ENCODE results near the gene SRMS.

The SRMS gene

GRCh38 chr20:63513207-63513606 lies 34.3 kb downstream of the SRMS start:
- Histone ChIP-seq H3K36me3 (ENCODE audit: control insufficient read depth, insufficient read depth, low read length) (no peaks in the 10 kb centered on the region), H3K27ac (no peak overlapping the region), H3K79me2 (no peaks in the 10 kb centered on the region), H3K9me3 (ENCODE audit: control insufficient read depth, low read length) (no peaks in the 10 kb centered on the region), H2AFZ (no peak overlapping the region), H3K27me3 (ENCODE audit: control insufficient read depth, insufficient read depth, low read length) (no peaks in the 10 kb centered on the region), H3K4me1 (no peaks in the 10 kb centered on the region), H3K4me2 (ENCODE audit: low read length) (no peak overlapping the region), H3K4me3 (ENCODE audit: low read depth, low read length) (no peak overlapping the region), H3K9ac (no peak overlapping the region)
- TF ChIP-seq CTCF (IDR thresholded peaks at IDR 0.05): no peak

- no peaks in the 10 kb centered on the region for H3K36me3 ChIP-seq (ENCODE audit: control insufficient read depth, insufficient read depth, low read length)
- no peaks in the 10 kb centered on the region for H3K4me1 ChIP-seq
- no peaks in the 10 kb centered on the region for H3K79me2 ChIP-seq
- no peaks in the 10 kb centered on the region for H3K9me3 ChIP-seq (ENCODE audit: control insufficient read depth, low read length)
- H3K27ac ChIP-seq: no peak overlapping the region
- H3K9ac ChIP-seq: no peak overlapping the region
- no peaks in the 10 kb centered on the region for H3K27me3 ChIP-seq (ENCODE audit: control insufficient read depth, insufficient read depth, low read length)
- no peak overlapping the region for H3K4me3 ChIP-seq (ENCODE audit: low read depth, low read length)
- no peak overlapping the region for H2AFZ ChIP-seq
- no peak for TF ChIP-seq CTCF (IDR thresholded peaks at IDR 0.05)
- H3K4me2 ChIP-seq (ENCODE audit: low read length): no peak overlapping the region
These were observed 38.4 kb downstream of the SRMS start for GRCh38 chr20:63509088-63509564.

GRCh38 chr20:63508072-63508768 lies 39.3 kb downstream of the SRMS start:
- TF ChIP-seq CTCF (IDR thresholded peaks at IDR 0.05): no peak
- Histone ChIP-seq H3K4me3 (ENCODE audit: low read depth, low read length) (no peak overlapping the region), H3K9me3 (ENCODE audit: control insufficient read depth, low read length) (no peaks in the 10 kb centered on the region), H3K79me2 (no peaks in the 10 kb centered on the region), H3K27me3 (ENCODE audit: control insufficient read depth, insufficient read depth, low read length) (no peaks in the 10 kb centered on the region), H3K9ac (no peak overlapping the region), H3K4me1 (no peaks in the 10 kb centered on the region), H3K27ac (no peak overlapping the region), H3K36me3 (ENCODE audit: control insufficient read depth, insufficient read depth, low read length) (no peaks in the 10 kb centered on the region), H3K4me2 (ENCODE audit: low read length) (no peak overlapping the region), H2AFZ (no peak overlapping the region)

GRCh38 chr20:63507083-63507743 lies 40.3 kb downstream of the SRMS start:
- no peak overlapping the region for H3K27ac ChIP-seq
- H3K4me2 ChIP-seq (ENCODE audit: low read length): no peak overlapping the region
- H3K9ac ChIP-seq: no peak overlapping the region
- no peaks in the 10 kb centered on the region for H3K36me3 ChIP-seq (ENCODE audit: control insufficient read depth, insufficient read depth, low read length)
- H3K9me3 ChIP-seq (ENCODE audit: control insufficient read depth, low read length): no peaks in the 10 kb centered on the region
- no peaks in the 10 kb centered on the region for H3K27me3 ChIP-seq (ENCODE audit: control insufficient read depth, insufficient read depth, low read length)
- H3K79me2 ChIP-seq: no peaks in the 10 kb centered on the region
- TF ChIP-seq CTCF (IDR thresholded peaks at IDR 0.05): no peak
- H2AFZ ChIP-seq: no peak overlapping the region
- H3K4me1 ChIP-seq: no peaks in the 10 kb centered on the region
- no peak overlapping the region for H3K4me3 ChIP-seq (ENCODE audit: low read depth, low read length)
